ENCODE measurements around the gene RAET1G. TPM values are rescaled to one million over a fixed set of nuclear protein-coding genes. Genes with fewer than 3 reads are reported as not detected.

The RAET1G gene
- total and polyA plus RNA-seq, 2 donors (not counting 3 experiments of a cell fraction or from before 2014, with no cell fraction given), result 1.6 to 2.1 TPM

- POLR2A ChIA-PET, result no interaction called here
- H3K9ac ChIP-seq (replicated peaks; ENCODE audit: extremely low read depth, insufficient read depth, low read length), result no peak overlapping the region
Observed at GRCh38 chr6:149904661-149905370, 18.1 kb downstream of the RAET1G start.

More at GRCh38 chr6:149904661-149905370, 18.1 kb downstream of the RAET1G start:
- H2AFZ ChIP-seq (ENCODE audit: low read depth, low read length), result no peak overlapping the region
- H3K36me3 ChIP-seq (ENCODE audit: control insufficient read depth in 2 of 2, extremely low read depth in 1 of 2, insufficient read depth in 2 of 2, low read length in 2 of 2), result no peaks in the 10 kb centered on the region
- FAIRE-seq, result no peak
- no peak overlapping the region for H3K4me3 ChIP-seq (replicated peaks in 1 of 3; ENCODE audit: insufficient read depth in 1 of 3, low read depth in 1 of 3, low read length in 3 of 3)
- CTCF ChIA-PET, result interaction anchor here (0.7 to 2.0 kb wide), 10 partner anchors 9 to 64 kb away, joined by 3 to 7 read pairs (median 4); partner anchors contain the start of gene RAET1G
- BruUV-seq (replicated peaks), result no TSS peak
- no peaks in the 10 kb centered on the region for H3K9me1 ChIP-seq (replicated peaks; ENCODE audit: control insufficient read depth, extremely low read depth, insufficient read depth, low read length)
- TF ChIP-seq POLR2AphosphoS5 (IDR thresholded peaks at IDR 0.05; ENCODE audit: insufficient read depth, low read depth, low read length) (no peak), GATA2 (IDR thresholded peaks at IDR 0.05; ENCODE audit: insufficient read depth, insufficient read length, low read depth, low read length) (no peak), CTCF (IDR thresholded peaks at IDR 0.05; ENCODE audit: extremely low read depth in 1 of 2, insufficient read depth in 1 of 2, low read depth in 1 of 2, low read length in 2 of 2) (no peak), POLR2A (IDR thresholded peaks at IDR 0.05; ENCODE audit: low read depth, low read length) (no peak), EZH2 (IDR thresholded peaks at IDR 0.05; ENCODE audit: borderline replicate concordance, low read depth, low read length, severe bottlenecking) (no peak), MYC (IDR thresholded peaks at IDR 0.05; ENCODE audit: low read depth, low read length) (no peak), JUN (IDR thresholded peaks at IDR 0.05; ENCODE audit: borderline replicate concordance, insufficient read depth, insufficient read length, low read depth) (no peak), FOS (IDR thresholded peaks at IDR 0.05; ENCODE audit: borderline replicate concordance, insufficient read depth, low read length) (no peak)
- TF ChIP-seq, protein P1, sequence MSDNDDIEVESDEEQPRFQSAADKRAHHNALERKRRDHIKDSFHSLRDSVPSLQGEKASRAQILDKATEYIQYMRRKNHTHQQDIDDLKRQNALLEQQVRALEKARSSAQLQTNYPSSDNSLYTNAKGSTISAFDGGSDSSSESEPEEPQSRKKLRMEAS (IDR thresholded peaks at IDR 0.05; ENCODE audit: insufficient read depth, insufficient read length), result no peak
- H3K4me1 ChIP-seq (ENCODE audit: control insufficient read depth, extremely low read depth, insufficient read depth, low read length), result no peaks in the 10 kb centered on the region
- dilution Hi-C loops (cut with MboI; ENCODE audit: extremely low pct_ligation_motif_present, low sequenced_read_pairs), result no loop called here
- intact Hi-C loops (cut with micrococcal nuclease), result no loop called here
- H3K4me2 ChIP-seq (ENCODE audit: insufficient read depth, low read length), result no peak overlapping the region
- H4K20me1 ChIP-seq (replicated peaks; ENCODE audit: control insufficient read depth, extremely low read depth, insufficient read depth, low read length), result no peaks in the 10 kb centered on the region
- no peak overlapping the region for H3K27ac ChIP-seq (ENCODE audit: insufficient read depth, low read depth, low read length)
- no peaks in the 10 kb centered on the region for H3K9me3 ChIP-seq (replicated peaks; ENCODE audit: control insufficient read depth, insufficient read depth, low read length)
- H3K27me3 ChIP-seq (ENCODE audit: control insufficient read depth in 2 of 2, insufficient read depth in 2 of 2, low read length in 2 of 2), result peaks cover 4 to 15% of the 10 kb centered on the region in 2 experiments
- DNase-seq (ENCODE audit: low read depth, low spot score), result no peak
- H3K79me2 ChIP-seq (ENCODE audit: control insufficient read depth, insufficient read depth, low read length), result no peaks in the 10 kb centered on the region

All from endothelial cell of umbilical vein (primary cell).